Measurements from ENCODE around the gene NELFB. TPM values are rescaled to one million over a fixed set of nuclear protein-coding genes. Genes with fewer than 3 reads are reported as not detected.

The NELFB gene
- total and polyA plus RNA-seq, 3 experiments from 2014 or later, result 34.8 to 72.0 (median 67.5) TPM

DNA sequence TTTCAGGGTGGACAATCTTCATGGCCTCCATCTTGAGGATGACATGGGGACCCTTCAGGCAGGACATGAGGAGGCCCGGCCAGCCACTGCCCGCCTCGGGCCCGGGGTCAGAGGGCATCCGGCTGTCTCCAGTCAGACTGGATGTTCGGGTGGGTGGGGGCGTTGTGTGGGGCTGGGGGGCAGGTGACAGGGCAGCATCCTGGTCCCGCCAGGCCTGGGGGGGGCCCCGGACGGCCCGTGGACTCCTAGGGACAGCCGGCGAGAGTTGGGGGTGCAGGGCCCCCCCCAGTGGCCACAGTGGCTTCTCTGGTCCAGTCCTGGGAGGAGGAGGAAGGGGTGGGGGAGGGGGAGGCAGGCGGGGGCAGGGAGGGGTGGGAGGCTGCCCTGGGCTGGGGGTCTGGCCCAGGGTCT is 34.0 kb upstream of the NELFB start:
- POLR2A ChIA-PET, result no interaction called here
- no peaks in the 10 kb centered on the region for H3K27me3 Mint-ChIP-seq

DNA sequence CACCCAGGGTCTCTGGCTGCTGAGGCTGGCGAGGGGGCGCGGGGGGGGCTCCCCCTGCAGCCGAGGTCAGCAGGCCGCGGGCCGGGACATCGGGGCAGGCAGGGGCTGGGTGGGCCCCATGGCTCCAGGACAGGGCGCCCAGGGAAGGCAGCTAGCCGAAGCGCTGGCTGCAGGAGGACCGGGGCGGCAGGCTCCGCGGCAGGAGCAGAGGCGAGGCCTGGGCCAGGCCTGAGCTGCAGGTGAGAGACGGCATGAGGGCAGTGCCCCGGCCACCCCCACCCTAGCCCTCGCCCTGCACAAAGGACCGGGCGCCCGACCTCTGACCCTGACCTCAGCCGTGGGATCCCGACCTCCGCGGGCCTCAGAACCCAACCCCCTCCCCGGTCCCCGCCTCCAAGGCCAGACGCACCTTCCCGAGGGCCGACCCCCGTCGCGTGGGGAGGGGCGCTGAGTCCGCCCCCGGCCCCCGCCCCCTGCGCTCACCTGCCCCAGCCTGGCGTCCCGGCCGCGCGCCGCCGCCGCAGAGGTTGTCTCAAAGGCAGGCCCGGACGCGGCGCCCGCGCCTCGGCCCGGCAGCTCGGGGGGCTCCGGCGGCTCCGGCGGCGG is 33.5 kb upstream of the NELFB start:
- Mint-ChIP-seq H3K9me3 (peaks cover 0 to 1% (median 0%) of the 10 kb centered on the region in 5 donors), H3K27me3 (no peaks in the 10 kb centered on the region), H3K36me3 (peaks cover 0 to 1% (median 0%) of the 10 kb centered on the region in 3 donors), H3K4me1 (peaks cover 0 to 10% (median 3%) of the 10 kb centered on the region in 3 donors), H3K4me3 (no peak overlapping the region), H3K27ac (peak overlapping the region in 1 of 8 donors; percentile 38)
- H3K9me3 ChIP-seq (ENCODE audit: low read length), result no peaks in the 10 kb centered on the region
- POLR2A ChIA-PET, result interaction anchor here (1.4 kb wide), 1 partner anchor 33 kb away, joined by 5 read pairs; the partner anchor contains the start of genes ANAPC2 and SSNA1
- CTCF ChIA-PET, result no interaction called here
- peaks cover 13% of the 10 kb centered on the region for H3K4me1 ChIP-seq (ENCODE audit: insufficient read depth, low read length)
- no peak overlapping the region for H3K27ac ChIP-seq (ENCODE audit: low read depth, low read length)
- H3K4me3 ChIP-seq (ENCODE audit: low read length), result no peak overlapping the region
- no peaks in the 10 kb centered on the region for H3K36me3 ChIP-seq (ENCODE audit: insufficient read depth, low read length)
- H3K27me3 ChIP-seq (ENCODE audit: insufficient read depth, low read length, poor library complexity, severe bottlenecking), result no peaks in the 10 kb centered on the region
- DNase-seq, result peak in 1 of 5 donors; percentile 52

More for the DNA sequence above, 34.0 kb upstream of the NELFB start:
- H3K4me1 ChIP-seq (ENCODE audit: insufficient read depth, low read length), result peaks cover 13% of the 10 kb centered on the region
- Mint-ChIP-seq H3K27ac (no peak overlapping the region), H3K4me3 (peak overlapping the region in 2 of 7 donors; percentile 15 to 47), H3K9me3 (peaks cover 0 to 1% (median 0%) of the 10 kb centered on the region in 5 donors), H3K4me1 (peaks cover 0 to 10% (median 3%) of the 10 kb centered on the region in 3 donors), H3K36me3 (peaks cover 0 to 1% (median 0%) of the 10 kb centered on the region in 3 donors)
- no peak for DNase-seq
- H3K9me3 ChIP-seq (ENCODE audit: low read length), result no peaks in the 10 kb centered on the region
- no peak overlapping the region for H3K27ac ChIP-seq (ENCODE audit: low read depth, low read length)
- H3K4me3 ChIP-seq (ENCODE audit: low read length), result no peak overlapping the region
- H3K27me3 ChIP-seq (ENCODE audit: insufficient read depth, low read length, poor library complexity, severe bottlenecking), result no peaks in the 10 kb centered on the region
- no peaks in the 10 kb centered on the region for H3K36me3 ChIP-seq (ENCODE audit: insufficient read depth, low read length)
- CTCF ChIA-PET, result no interaction called here

DNA sequence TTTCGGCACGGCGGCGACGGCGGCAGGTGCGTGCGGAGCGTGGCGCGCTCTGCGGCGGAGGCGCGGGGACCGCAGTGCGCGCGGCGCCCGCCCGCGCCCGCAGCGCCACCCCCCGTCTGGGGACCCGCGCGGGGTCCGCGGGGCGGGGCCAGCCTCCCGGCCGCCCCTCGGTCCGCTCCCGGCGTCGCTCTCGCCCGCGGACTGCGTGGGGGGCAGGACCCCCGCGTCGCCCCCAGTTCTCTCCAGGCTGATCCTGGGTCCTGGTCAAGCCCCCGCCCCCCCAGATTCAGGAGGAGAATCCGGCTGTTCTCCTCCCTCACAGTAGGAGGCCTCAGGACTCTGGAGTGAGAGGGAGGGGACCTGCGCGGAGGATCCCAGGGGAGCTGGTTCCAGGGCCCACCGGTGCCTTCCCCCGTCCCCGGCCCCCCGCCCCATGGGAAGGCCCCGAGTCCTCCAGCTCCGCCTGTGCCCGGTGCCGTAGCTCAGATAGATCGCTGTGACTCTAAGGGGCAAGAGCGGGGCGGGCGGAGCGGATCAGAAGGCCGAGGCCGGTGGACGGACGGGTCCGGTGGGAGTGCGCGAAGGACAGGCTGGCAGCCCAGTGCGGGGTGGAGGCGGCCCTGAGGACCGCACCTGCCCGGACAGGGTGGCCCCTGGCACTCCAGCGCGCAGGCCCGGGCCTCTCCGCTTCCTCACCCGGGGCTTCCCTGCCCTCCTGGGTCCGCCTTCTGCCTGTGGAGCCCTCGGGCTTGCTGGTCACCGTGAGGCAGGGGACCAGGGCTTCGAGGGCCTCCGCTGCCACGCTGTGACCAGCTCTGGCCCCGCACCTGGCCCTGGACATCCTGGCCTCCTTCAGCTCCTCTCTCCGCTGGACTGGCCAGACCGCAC is 32.7 kb upstream of the NELFB start, which contains the start of gene RNF208:
Gene RNF208, minus strand, starts transcription at position 51 of the 888 bp plus-strand sequence. CDS start 1,028 bp downstream, outside the sequence.
- no peaks in the 10 kb centered on the region for H3K36me3 ChIP-seq (ENCODE audit: insufficient read depth, low read length)
- CTCF ChIA-PET, result interaction anchor here (0.9 to 3.5 kb wide), 5 partner anchors 13 to 187 kb away, joined by 3 to 18 read pairs (median 7); no protein-coding TSS in a partner anchor
- no peaks in the 10 kb centered on the region for H3K9me3 ChIP-seq (ENCODE audit: low read length)
- Mint-ChIP-seq H3K9me3 (peaks cover 0 to 1% (median 0%) of the 10 kb centered on the region in 5 donors), H3K27ac (peak within 1 kb of the TSS in 5 of 8 donors; percentile 66 to 93 (median 79)), H3K4me3 (peak within 1 kb of the TSS; percentile 71 to 85 (median 76)), H3K36me3 (no peaks in the 10 kb centered on the region), H3K4me1 (peaks cover under 1 to 12% (median 3%) of the 10 kb centered on the region in 3 donors), H3K27me3 (peaks cover 0 to under 1% of the 10 kb centered on the region in 2 donors)
- peak within 1 kb of the TSS; percentile 74 for H3K27ac ChIP-seq (ENCODE audit: low read depth, low read length)
- peaks cover 13% of the 10 kb centered on the region for H3K4me1 ChIP-seq (ENCODE audit: insufficient read depth, low read length)
- peak within 1 kb of the TSS; percentile 75 for H3K4me3 ChIP-seq (ENCODE audit: low read length)
- POLR2A ChIA-PET, result interaction anchor here (0.7 to 2.9 kb wide), 10 partner anchors 15 to 136 kb away, joined by 3 to 23 read pairs (median 8); partner anchors contain the start of genes ANAPC2, MAN1B1, SSNA1 and TPRN
- no peaks in the 10 kb centered on the region for H3K27me3 ChIP-seq (ENCODE audit: insufficient read depth, low read length, poor library complexity, severe bottlenecking)
- DNase-seq, result peak in 2 of 5 donors; percentile 34 to 53

DNA sequence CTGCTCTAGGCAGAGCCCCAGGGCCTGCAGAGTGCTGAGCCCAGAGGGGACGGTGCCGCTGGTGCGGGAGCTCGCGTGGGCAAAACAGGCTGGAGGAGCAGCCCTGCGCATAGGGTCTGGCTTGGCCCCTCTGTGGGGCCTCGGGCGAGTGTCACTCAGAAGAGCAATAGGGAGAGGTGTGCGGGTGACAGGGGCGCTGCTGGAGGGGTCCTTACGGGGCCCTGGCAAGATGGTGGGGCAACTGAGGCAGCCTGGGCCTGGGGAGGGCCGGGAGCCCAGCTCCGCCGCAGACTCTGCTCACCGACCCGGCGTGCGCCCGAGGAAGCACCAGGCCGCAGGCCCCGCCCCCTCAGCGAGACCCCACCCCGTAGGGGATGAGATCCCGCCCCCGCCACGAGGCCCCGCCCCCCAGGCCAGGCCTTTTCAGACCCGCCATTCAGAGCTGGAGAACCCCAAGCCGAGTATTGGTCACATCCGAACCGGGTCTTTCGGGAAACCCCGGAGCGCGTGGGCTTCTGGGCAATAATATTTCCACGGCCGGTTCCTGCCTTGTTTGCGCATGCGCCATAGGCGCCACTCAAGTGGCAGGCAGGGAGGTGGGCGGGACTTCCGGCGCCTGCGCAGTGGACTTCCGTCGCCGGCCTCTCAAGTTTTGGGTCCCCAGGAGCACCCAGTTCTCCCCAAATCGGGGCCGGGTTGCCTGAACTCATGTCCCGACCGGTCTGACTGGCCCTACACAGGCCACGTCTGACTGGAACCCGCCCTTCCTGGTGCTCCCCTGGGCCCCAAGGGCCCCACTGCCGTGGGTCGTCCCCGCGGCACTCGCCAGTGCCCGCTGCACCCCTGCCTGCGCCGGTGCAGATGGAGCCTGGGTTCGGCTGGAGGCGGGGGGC is 31.8 kb upstream of the NELFB start:
- peaks cover 4 to 15% (median 5%) of the 10 kb centered on the region in 3 donors for H3K4me1 Mint-ChIP-seq
- Histone ChIP-seq H3K4me3 (ENCODE audit: low read length) (peak overlapping the region; percentile 88), H3K4me1 (ENCODE audit: insufficient read depth, low read length) (peaks cover 13% of the 10 kb centered on the region), H3K27me3 (ENCODE audit: insufficient read depth, low read length, poor library complexity, severe bottlenecking) (no peaks in the 10 kb centered on the region), H3K27ac (ENCODE audit: low read depth, low read length) (peak overlapping the region; percentile 74), H3K36me3 (ENCODE audit: insufficient read depth, low read length) (no peaks in the 10 kb centered on the region), H3K9me3 (ENCODE audit: low read length) (no peaks in the 10 kb centered on the region)
- peak overlapping the region; percentile 71 to 85 (median 76) for H3K4me3 Mint-ChIP-seq
- POLR2A ChIA-PET, result interaction anchor here (0.6 to 2.9 kb wide), 11 partner anchors 16 to 200 kb away, joined by 3 to 23 read pairs (median 7); partner anchors contain the start of genes ANAPC2, EXD3, MAN1B1 and NOXA1
- CTCF ChIA-PET, result interaction anchor here (0.9 to 3.5 kb wide), 7 partner anchors 14 to 188 kb away, joined by 3 to 18 read pairs (median 4); no protein-coding TSS in a partner anchor
- H3K36me3 Mint-ChIP-seq, result no peaks in the 10 kb centered on the region
- DNase-seq, result peak; percentile 95 to 99 (median 98)
- peak overlapping the region; percentile 51 to 91 (median 81) for H3K27ac Mint-ChIP-seq
- peaks cover 0 to 1% (median 0%) of the 10 kb centered on the region in 5 donors for H3K9me3 Mint-ChIP-seq
- peaks cover 2 to 4% of the 10 kb centered on the region in 2 donors for H3K27me3 Mint-ChIP-seq

DNA sequence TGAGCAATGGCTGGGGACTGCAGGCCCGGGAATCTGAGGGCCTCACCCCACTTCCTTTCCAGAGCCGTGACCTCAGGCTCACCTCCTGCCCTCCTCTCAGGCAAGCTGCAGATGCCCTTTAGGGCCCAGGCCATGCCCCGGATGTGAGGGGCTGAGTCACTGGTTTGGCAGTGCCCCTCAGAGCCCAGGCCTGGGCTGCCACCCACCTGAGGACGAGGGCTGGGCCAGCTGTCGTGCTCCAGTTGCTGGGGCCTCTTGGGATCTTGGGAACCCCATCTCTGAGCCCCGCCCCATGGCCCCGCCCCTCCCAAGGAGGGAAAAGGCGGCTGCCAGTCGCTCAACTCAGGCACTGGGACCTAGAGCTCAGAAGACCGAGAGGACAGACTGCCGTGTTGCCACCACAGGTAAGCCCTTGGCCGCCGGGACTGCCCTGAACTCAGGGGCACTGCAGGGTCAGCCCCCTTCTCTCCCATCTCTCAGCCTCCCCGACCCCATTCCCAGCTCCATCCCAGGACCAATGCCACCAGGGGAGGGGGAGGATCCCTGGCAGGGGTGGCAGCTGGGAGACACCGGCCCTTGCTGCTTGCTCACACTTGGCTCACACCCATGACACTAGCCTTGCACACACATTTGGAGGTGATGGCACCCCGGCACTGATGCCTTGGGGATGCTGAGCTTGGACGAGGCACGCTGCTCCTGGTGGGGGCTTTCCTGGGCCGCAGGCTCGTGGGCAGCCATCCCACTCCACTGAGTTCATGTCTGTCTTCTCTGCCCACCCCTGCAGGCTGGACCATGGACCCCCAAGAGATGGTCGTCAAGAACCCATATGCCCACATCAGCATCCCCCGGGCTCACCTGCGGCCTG is 30.1 kb upstream of the NELFB start, which contains the start of gene CYSRT1:
Gene CYSRT1, plus strand, starts transcription at position 345 of the 865 bp plus-strand sequence. Its CDS starts 448 bp downstream, at position 793.
- Mint-ChIP-seq H3K36me3 (no peaks in the 10 kb centered on the region), H3K27me3 (peaks cover 2 to 4% of the 10 kb centered on the region in 2 donors), H3K4me3 (peak within 1 kb of the TSS; percentile 71 to 85 (median 76)), H3K4me1 (peaks cover 4 to 15% (median 5%) of the 10 kb centered on the region in 3 donors), H3K9me3 (no peaks in the 10 kb centered on the region), H3K27ac (peak within 1 kb of the TSS; percentile 51 to 91 (median 81))
- no peak for DNase-seq
- Histone ChIP-seq H3K27ac (ENCODE audit: low read depth, low read length) (peak within 1 kb of the TSS; percentile 74), H3K9me3 (ENCODE audit: low read length) (no peaks in the 10 kb centered on the region), H3K27me3 (ENCODE audit: insufficient read depth, low read length, poor library complexity, severe bottlenecking) (no peaks in the 10 kb centered on the region), H3K36me3 (ENCODE audit: insufficient read depth, low read length) (no peaks in the 10 kb centered on the region), H3K4me3 (ENCODE audit: low read length) (peak within 1 kb of the TSS; percentile 88), H3K4me1 (ENCODE audit: insufficient read depth, low read length) (peaks cover 13% of the 10 kb centered on the region)
- ChIA-PET CTCF (interaction anchor here (1.1 to 4.6 kb wide), 6 partner anchors 10 to 129 kb away, joined by 3 to 30 read pairs (median 11); partner anchors contain the start of genes ANAPC2 and SSNA1), POLR2A (interaction anchor here (2.9 kb wide), 1 partner anchor 96 kb away, joined by 13 read pairs; no protein-coding TSS in a partner anchor)

DNA sequence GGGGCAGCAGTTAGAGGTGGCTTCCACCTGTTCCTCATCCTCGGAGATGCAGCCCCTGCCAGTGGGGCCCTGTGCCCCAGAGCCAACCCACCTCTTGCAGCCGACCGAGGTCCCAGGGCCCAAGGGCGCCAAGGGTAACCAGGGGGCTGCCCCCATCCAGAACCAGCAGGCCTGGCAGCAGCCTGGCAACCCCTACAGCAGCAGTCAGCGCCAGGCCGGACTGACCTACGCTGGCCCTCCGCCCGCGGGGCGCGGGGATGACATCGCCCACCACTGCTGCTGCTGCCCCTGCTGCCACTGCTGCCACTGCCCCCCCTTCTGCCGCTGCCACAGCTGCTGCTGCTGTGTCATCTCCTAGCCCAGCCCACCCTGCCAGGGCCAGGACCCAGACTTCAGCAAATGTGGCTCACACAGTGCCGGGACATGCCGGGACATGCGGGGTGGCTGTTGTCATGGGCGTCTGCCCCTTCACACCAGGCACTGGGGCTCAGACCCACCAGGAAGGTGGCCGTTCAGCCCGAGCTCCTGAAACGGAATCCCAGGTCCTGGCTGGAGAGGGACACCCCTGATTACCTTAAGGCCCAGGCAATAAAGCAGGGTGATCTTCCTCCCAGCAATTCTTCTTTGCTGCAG is 29.3 kb upstream of the NELFB start:
- no peak for DNase-seq

More for the DNA sequence above, 29.3 kb upstream of the NELFB start:
- H3K36me3 ChIP-seq (ENCODE audit: insufficient read depth, low read length), result no peaks in the 10 kb centered on the region
- H3K27me3 Mint-ChIP-seq, result peaks cover 2 to 4% of the 10 kb centered on the region in 2 donors
- H3K27ac ChIP-seq (ENCODE audit: low read depth, low read length), result no peak overlapping the region
- no peaks in the 10 kb centered on the region for H3K9me3 Mint-ChIP-seq
- no peaks in the 10 kb centered on the region for H3K27me3 ChIP-seq (ENCODE audit: insufficient read depth, low read length, poor library complexity, severe bottlenecking)
- H3K4me1 ChIP-seq (ENCODE audit: insufficient read depth, low read length), result peaks cover 13% of the 10 kb centered on the region
- no peak overlapping the region for H3K4me3 ChIP-seq (ENCODE audit: low read length)
- POLR2A ChIA-PET, result interaction anchor here (0.6 kb wide), 1 partner anchor 34 kb away, joined by 4 read pairs; no protein-coding TSS in a partner anchor
- CTCF ChIA-PET, result interaction anchor here (1.1 to 4.6 kb wide), 8 partner anchors 9 to 197 kb away, joined by 3 to 30 read pairs (median 9); partner anchors contain the start of genes ABCA2, ANAPC2, SSNA1 and TUBB4B
- H3K27ac Mint-ChIP-seq, result peak overlapping the region in 1 of 8 donors; percentile 50
- H3K4me3 Mint-ChIP-seq, result no peak overlapping the region
- H3K4me1 Mint-ChIP-seq, result peaks cover 4 to 15% (median 5%) of the 10 kb centered on the region in 3 donors
- H3K9me3 ChIP-seq (ENCODE audit: low read length), result no peaks in the 10 kb centered on the region
- no peaks in the 10 kb centered on the region for H3K36me3 Mint-ChIP-seq

All from CD8-positive, alpha-beta memory T cell (primary cell).